22Rv1 (cell line): ENCODE results near the gene CCL20.

Source experiments
- CTCF ChIP-seq: fragments of 450-650 bp; IDR thresholded peaks from 2 replicates; pipeline ENCODE4 v1.5.1; 2017; ENCODE audit warnings: mild to moderate bottlenecking
- ZFX ChIP-seq: fragments of 450-650 bp; IDR thresholded peaks from 2 replicates; pipeline ENCODE4 v1.6.1; 2017; ENCODE audit warnings: antibody characterized with exemption, borderline replicate concordance

- TF ChIP-seq CTCF (no peak), ZFX (no peak)
Measured at GRCh38 chr2:227772932-227773331, 40.7 kb upstream of the CCL20 start.
